HL-60 (cell line): ENCODE data around the gene AKT3.

Source experiments
- DNase-seq, 2 experiments: peaks; one replicate each; pipeline ENCODE4 v3.0.0-alpha.2; 2010 to 2020; ENCODE audit warnings: low read depth in 1 of 2, low spot score in 1 of 2
- H3K27ac ChIP-seq: fragments of 250-450 bp; sonication (Bioruptor Pico); replicated peaks from 2 replicates; pipeline ENCODE4 v1.5.1; 2020; ENCODE audit warnings: mild to moderate bottlenecking, moderate library complexity
- H3K27me3 ChIP-seq: fragments of 250-450 bp; sonication (Bioruptor Pico); 2 replicates; pipeline ENCODE4 v1.5.1; 2021; ENCODE audit warnings: mild to moderate bottlenecking, moderate library complexity; ENCODE audit not compliant: insufficient read depth, poor library complexity, severe bottlenecking
- H3K4me3 ChIP-seq: replicated peaks from 2 replicates; pipeline ENCODE4 v1.5.1; 2011; ENCODE audit warnings: mild to moderate bottlenecking, control low read depth, low read length; ENCODE audit not compliant: insufficient read depth
- CTCF ChIP-seq: IDR thresholded peaks from one replicate; pipeline ENCODE4 v1.5.1; 2011; ENCODE audit warnings: low read length, control low read depth, inconsistent platforms; ENCODE audit not compliant: insufficient read depth
- GABPA ChIP-seq: IDR thresholded peaks from 2 replicates; pipeline ENCODE4 v1.6.1; 2012; ENCODE audit warnings: low read depth
- POLR2AphosphoS5 ChIP-seq: IDR thresholded peaks from 2 replicates; pipeline ENCODE4 v1.6.1; 2012; ENCODE audit warnings: low read depth
- REST ChIP-seq: IDR thresholded peaks from 2 replicates; pipeline ENCODE4 v1.6.1; 2012; ENCODE audit warnings: low read depth; ENCODE audit not compliant: insufficient replicate concordance
- SPI1 ChIP-seq: IDR thresholded peaks from 2 replicates; pipeline ENCODE4 v1.6.1; 2012; ENCODE audit warnings: low read depth, mild to moderate bottlenecking, borderline replicate concordance

Gene AKT3

DNA sequence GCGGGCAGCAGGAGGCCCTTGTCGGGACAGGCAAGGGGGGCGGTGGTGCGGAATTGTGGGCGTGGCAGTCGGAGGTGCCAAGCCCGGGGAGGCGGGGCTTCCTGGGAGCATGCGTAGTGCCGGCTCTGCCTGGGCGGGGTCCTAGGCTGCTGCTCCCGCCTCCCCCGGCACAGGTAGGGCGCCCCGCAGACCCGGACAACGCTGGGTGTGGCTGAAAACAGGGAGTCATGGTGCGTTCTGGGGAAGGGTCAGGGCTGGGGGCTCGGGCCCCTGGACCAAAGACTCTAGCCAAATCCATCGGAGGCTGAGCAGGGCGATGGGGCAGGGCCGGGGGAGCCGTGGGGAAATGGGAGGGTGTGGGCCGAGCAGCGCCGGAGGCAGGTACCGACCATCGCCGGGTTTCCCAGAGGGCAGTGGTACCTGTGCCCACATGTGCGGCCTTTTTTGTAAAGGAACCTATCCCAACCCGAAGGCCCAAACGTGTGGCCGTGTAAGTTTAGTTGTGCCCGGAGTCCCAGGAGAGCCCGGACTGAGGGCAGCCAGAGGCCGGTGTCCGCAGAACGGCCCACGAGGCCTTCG lies 362.3 kb downstream of the AKT3 start:
- no peak overlapping the region for H3K4me3 ChIP-seq

DNA sequence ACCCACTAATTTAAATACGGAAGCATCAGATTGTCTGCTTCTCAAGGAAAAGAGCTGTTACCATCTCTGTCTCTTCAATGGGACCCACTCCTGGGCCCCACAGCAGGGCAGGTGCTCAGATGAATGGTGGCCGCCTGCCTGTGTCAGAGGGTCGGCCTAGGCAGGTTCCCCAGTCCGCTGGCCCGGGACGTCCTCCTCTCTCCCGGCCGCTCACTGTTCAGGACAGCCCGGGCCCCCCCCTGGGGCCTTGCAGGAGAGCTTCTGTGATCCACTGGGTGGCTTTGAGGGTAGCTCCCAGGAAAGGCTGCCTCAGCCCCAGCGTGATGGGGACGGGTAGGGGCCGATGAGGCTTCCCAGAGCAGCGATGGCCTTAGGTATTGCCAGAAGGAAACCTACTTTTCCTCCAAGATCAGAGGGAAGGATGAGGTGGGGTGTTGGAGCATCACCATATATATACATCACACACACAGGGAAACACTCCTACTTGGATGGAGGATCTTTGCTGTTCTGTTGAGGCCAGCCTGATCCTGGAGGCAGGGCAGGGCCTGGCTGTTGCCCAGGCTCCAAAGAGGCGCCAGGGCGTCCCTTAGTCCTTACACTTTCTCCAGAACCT lies 362.9 kb downstream of the AKT3 start:
- no peak overlapping the region for H3K27ac ChIP-seq
- no peak for DNase-seq
- no peaks in the 10 kb centered on the region for H3K27me3 ChIP-seq
- H3K4me3 ChIP-seq: no peak overlapping the region
- TF ChIP-seq POLR2AphosphoS5: no peak
- no peak for TF ChIP-seq CTCF
- TF ChIP-seq SPI1: no peak
- TF ChIP-seq REST: no peak
- no peak for TF ChIP-seq GABPA

More for the DNA sequence above, 362.3 kb downstream of the AKT3 start:
- no peak for DNase-seq
- no peak for TF ChIP-seq CTCF
- no peak for TF ChIP-seq SPI1
- no peak for TF ChIP-seq REST
- TF ChIP-seq POLR2AphosphoS5: no peak
- no peak for TF ChIP-seq GABPA
- H3K27me3 ChIP-seq: no peaks in the 10 kb centered on the region
- H3K27ac ChIP-seq: no peak overlapping the region

DNA sequence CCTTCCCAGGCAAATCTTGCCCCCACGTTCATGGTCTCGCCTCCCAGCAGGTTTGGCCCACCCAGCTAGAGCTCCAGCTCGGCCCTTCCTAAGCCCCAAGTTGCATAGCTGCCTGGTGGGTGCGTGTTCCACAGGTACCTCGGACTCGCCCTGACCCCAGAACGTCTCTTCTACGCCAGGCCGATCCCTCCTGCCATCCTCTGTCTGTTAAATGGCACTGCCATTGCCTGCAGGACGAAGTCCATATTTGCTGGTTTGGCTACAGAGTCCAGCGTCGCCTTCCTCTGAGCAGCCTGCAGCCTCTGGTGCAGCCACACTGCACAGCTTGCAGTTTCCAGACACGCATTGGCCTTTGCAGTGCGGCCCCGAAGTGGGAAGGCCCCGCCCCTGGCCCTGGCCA lies 366.1 kb downstream of the AKT3 start:
- TF ChIP-seq SPI1: no peak
- no peak for TF ChIP-seq CTCF
- TF ChIP-seq REST: no peak
- no peak for TF ChIP-seq GABPA
- TF ChIP-seq POLR2AphosphoS5: no peak
- Histone ChIP-seq H3K4me3 (no peak overlapping the region), H3K27ac (no peak overlapping the region), H3K27me3 (no peaks in the 10 kb centered on the region)
- DNase-seq: no peak
